ENCODE results near the gene MRTFA.

- TF ChIP-seq, protein P1, sequence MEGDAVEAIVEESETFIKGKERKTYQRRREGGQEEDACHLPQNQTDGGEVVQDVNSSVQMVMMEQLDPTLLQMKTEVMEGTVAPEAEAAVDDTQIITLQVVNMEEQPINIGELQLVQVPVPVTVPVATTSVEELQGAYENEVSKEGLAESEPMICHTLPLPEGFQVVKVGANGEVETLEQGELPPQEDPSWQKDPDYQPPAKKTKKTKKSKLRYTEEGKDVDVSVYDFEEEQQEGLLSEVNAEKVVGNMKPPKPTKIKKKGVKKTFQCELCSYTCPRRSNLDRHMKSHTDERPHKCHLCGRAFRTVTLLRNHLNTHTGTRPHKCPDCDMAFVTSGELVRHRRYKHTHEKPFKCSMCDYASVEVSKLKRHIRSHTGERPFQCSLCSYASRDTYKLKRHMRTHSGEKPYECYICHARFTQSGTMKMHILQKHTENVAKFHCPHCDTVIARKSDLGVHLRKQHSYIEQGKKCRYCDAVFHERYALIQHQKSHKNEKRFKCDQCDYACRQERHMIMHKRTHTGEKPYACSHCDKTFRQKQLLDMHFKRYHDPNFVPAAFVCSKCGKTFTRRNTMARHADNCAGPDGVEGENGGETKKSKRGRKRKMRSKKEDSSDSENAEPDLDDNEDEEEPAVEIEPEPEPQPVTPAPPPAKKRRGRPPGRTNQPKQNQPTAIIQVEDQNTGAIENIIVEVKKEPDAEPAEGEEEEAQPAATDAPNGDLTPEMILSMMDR (IDR thresholded peaks at IDR 0.05) = no peak
- TF ChIP-seq POLR2A (IDR thresholded peaks at IDR 0.05) (no peak), EP300 (IDR thresholded peaks at IDR 0.05) (no peak), POLR2AphosphoS5 (IDR thresholded peaks at IDR 0.05) (no peak)
Observed at GRCh38 chr22:40368016-40368415, 268.5 kb downstream of the MRTFA start.
